Endodermal cell (in vitro differentiated cells): ENCODE measurements around the gene CNTRL. TPM values are rescaled to one million over a fixed set of nuclear protein-coding genes. Genes with fewer than 3 reads are reported as not detected.

Source experiments
- DNase-seq: peaks from one replicate; pipeline ENCODE4 v3.0.0-alpha.2; 2017
- H3K27ac ChIP-seq: 2 replicates; pipeline ENCODE4 v1.5.1; 2013; ENCODE audit warnings: mild to moderate bottlenecking, low read depth, low read length, moderate library complexity
- H3K27me3 ChIP-seq: 2 replicates; pipeline ENCODE4 v1.6.1; 2013; ENCODE audit warnings: mild to moderate bottlenecking, low read length, moderate library complexity; ENCODE audit not compliant: insufficient read depth, control insufficient read depth, poor library complexity, severe bottlenecking
- H3K36me3 ChIP-seq: 2 replicates; pipeline ENCODE4 v1.7.0; 2013; ENCODE audit warnings: mild to moderate bottlenecking, low read length, moderate library complexity; ENCODE audit not compliant: control insufficient read depth, insufficient read depth
- H3K4me1 ChIP-seq: one replicate; pipeline ENCODE4 v1.7.0; 2013; ENCODE audit warnings: low read length; ENCODE audit not compliant: control insufficient read depth, insufficient read depth
- H3K4me3 ChIP-seq: 2 replicates; pipeline ENCODE4 v1.5.1; 2013; ENCODE audit warnings: mild to moderate bottlenecking, low read length, moderate library complexity
- H3K9ac ChIP-seq: 2 replicates; pipeline ENCODE4 v1.6.1; 2013; ENCODE audit warnings: mild to moderate bottlenecking, low read length, moderate library complexity; ENCODE audit not compliant: poor library complexity, severe bottlenecking; ENCODE audit errors: extremely low read depth
- H3K9me3 ChIP-seq: 2 replicates; pipeline ENCODE4 v1.6.1; 2013; ENCODE audit warnings: mild to moderate bottlenecking, low read length, moderate library complexity; ENCODE audit not compliant: control insufficient read depth
- H3K27ac Mint-ChIP-seq: 2 replicates; pipeline ENCODE4 v1.8.0; 2020; ENCODE audit warnings: mixed read lengths
- H3K27me3 Mint-ChIP-seq: 2 replicates; pipeline ENCODE4 v1.8.0; 2021; ENCODE audit warnings: mild to moderate bottlenecking, mixed read lengths; ENCODE audit not compliant: insufficient read depth
- H3K36me3 Mint-ChIP-seq: 2 replicates; pipeline ENCODE4 v1.8.0; 2020; ENCODE audit warnings: low read depth, mixed read lengths
- H3K4me1 Mint-ChIP-seq: 2 replicates; pipeline ENCODE4 v1.8.0; 2020; ENCODE audit warnings: mixed read lengths
- H3K4me3 Mint-ChIP-seq: 2 replicates; pipeline ENCODE4 v1.8.0; 2020; ENCODE audit warnings: mild to moderate bottlenecking, moderate library complexity, mixed read lengths
- H3K9me3 Mint-ChIP-seq: 2 replicates; pipeline ENCODE4 v1.8.0; 2020; ENCODE audit warnings: mild to moderate bottlenecking, mixed read lengths
- WGBS, 2 experiments: methylation state at CpG; one replicate each; pipeline versions ENCODE4 v1.1.5 to v1.1.7; 2013; ENCODE audit warnings: missing lambda C conversion rate in 2 of 2, mixed read lengths in 1 of 2; ENCODE audit not compliant: insufficient coverage in 1 of 2, insufficient read length in 1 of 2; 5-methylcytosine and 5-hydroxymethylcytosine counted together
- total RNA-seq, 2 donors: library from RNA; stranded (reverse); fragmentation: NEBNext Ultra II Directional in 1 of 2; extraction: Animal tissue kit (Norgen Biotek cat#: 25700) in 1 of 2; gene quantifications; 2 replicates in 1 of 2; 3 replicates in 1 of 2; pipeline ENCODE4 v1.2.1, GENCODE V29; 2021
- TF ChIP-seq, protein P1 (sequence below): fragments of 200-600 bp; sonication (generic); conservative IDR thresholded peaks from 2 replicates; pipeline ENCODE4 v1.5.0; 2021; ENCODE audit warnings: antibody characterized with exemption, mild to moderate bottlenecking

The CNTRL gene
- total RNA-seq, 2 donors from 2014 or later, result 18.0 to 21.0 TPM

DNA sequence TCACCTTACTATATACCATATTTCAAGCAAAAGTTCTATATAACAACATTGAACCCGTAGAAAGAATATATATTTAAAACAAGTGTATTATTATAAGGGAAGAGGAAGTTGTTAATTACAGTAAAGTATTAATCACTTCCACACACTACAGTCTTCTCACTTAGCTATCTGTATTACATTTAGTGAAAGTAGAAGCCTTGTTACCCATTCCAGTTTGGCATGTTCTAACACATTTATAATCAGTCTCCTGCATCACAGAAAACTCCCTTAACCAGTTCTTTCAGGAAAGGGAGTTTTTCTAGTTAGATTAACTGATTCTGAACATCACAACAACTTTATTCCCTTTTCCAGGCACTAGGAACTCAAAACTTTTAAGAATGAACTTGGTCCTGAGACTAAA is 120.0 kb downstream of the CNTRL start:
- H3K9me3 ChIP-seq, result no peaks in the 10 kb centered on the region
- no peaks in the 10 kb centered on the region for H3K27me3 ChIP-seq
- no peak overlapping the region for H3K27ac ChIP-seq
- TF ChIP-seq, protein P1, sequence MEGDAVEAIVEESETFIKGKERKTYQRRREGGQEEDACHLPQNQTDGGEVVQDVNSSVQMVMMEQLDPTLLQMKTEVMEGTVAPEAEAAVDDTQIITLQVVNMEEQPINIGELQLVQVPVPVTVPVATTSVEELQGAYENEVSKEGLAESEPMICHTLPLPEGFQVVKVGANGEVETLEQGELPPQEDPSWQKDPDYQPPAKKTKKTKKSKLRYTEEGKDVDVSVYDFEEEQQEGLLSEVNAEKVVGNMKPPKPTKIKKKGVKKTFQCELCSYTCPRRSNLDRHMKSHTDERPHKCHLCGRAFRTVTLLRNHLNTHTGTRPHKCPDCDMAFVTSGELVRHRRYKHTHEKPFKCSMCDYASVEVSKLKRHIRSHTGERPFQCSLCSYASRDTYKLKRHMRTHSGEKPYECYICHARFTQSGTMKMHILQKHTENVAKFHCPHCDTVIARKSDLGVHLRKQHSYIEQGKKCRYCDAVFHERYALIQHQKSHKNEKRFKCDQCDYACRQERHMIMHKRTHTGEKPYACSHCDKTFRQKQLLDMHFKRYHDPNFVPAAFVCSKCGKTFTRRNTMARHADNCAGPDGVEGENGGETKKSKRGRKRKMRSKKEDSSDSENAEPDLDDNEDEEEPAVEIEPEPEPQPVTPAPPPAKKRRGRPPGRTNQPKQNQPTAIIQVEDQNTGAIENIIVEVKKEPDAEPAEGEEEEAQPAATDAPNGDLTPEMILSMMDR, result no peak
- no peak overlapping the region for H3K4me3 ChIP-seq
- DNase-seq, result no peak
- Mint-ChIP-seq H3K9me3 (no peaks in the 10 kb centered on the region), H3K27me3 (no peaks in the 10 kb centered on the region), H3K4me1 (peaks cover 35% of the 10 kb centered on the region), H3K27ac (no peak overlapping the region), H3K4me3 (no peak overlapping the region), H3K36me3 (no peaks in the 10 kb centered on the region)
- no peaks in the 10 kb centered on the region for H3K36me3 ChIP-seq
- no peak overlapping the region for H3K9ac ChIP-seq
- no CpG with 5 or more reads among the region's 1 CpG for WGBS, 2 experiments
- H3K4me1 ChIP-seq, result peaks cover 10% of the 10 kb centered on the region

DNA sequence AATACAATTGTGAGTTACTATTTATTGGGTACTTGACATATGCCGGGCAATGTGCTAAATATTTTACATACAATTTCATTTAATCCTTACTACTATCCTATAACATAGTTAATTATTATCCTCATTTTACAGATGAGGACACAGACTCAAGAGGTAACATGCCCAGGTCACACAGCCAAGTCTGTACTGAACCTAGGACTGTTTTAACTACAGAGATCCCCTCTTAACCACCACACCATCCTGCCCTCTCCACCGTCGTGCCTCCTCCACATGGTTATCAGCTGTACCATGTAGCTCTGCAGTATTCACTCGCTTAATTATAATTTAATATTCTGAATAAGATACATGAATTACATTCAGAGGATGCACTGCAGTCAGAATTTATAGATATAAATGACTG is 121.6 kb downstream of the CNTRL start:
- Mint-ChIP-seq H3K4me1 (peaks cover 46% of the 10 kb centered on the region), H3K4me3 (no peak overlapping the region), H3K36me3 (no peaks in the 10 kb centered on the region), H3K9me3 (no peaks in the 10 kb centered on the region), H3K27me3 (no peaks in the 10 kb centered on the region), H3K27ac (peak overlapping the region; percentile 44)
- 67 to 79% methylated on average over 1 to 3 of the region's 4 CpGs for WGBS, 2 experiments
- Histone ChIP-seq H3K27me3 (no peaks in the 10 kb centered on the region), H3K4me1 (peaks cover 10% of the 10 kb centered on the region), H3K36me3 (no peaks in the 10 kb centered on the region), H3K9ac (no peak overlapping the region), H3K9me3 (no peaks in the 10 kb centered on the region), H3K4me3 (no peak overlapping the region), H3K27ac (no peak overlapping the region)
- DNase-seq, result no peak
- TF ChIP-seq, protein P1, result no peak

DNA sequence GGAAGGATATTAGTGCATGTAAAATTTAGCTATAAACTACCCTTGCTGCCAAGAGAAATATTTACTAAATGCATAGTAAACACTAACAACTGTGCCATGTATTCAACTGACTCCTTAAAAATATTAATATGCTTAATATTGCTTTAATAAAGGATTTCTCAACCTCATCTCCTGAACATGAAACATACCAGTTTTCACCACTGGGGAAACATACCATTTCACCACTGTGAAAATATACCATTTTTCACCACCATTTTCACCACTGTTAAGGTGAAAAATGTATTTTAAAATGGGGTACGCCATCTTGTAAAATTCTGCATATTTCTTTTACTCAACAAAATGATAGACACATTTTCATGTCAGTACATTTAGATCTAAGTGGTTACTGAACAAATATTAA is 122.4 kb downstream of the CNTRL start:
- H3K4me1 ChIP-seq, result peaks cover 10% of the 10 kb centered on the region
- no peak overlapping the region for H3K27ac Mint-ChIP-seq
- no peaks in the 10 kb centered on the region for H3K9me3 Mint-ChIP-seq
- H3K36me3 ChIP-seq, result no peaks in the 10 kb centered on the region
- TF ChIP-seq, protein P1, result peak; percentile 30
- no peak overlapping the region for H3K4me3 Mint-ChIP-seq
- no peak overlapping the region for H3K9ac ChIP-seq
- DNase-seq, result no peak
- H3K27me3 ChIP-seq, result no peaks in the 10 kb centered on the region
- H3K36me3 Mint-ChIP-seq, result no peaks in the 10 kb centered on the region
- WGBS, 2 experiments, result 100% methylated on average over 1 of the region's 1 CpG
- H3K27me3 Mint-ChIP-seq, result no peaks in the 10 kb centered on the region
- H3K9me3 ChIP-seq, result no peaks in the 10 kb centered on the region
- H3K4me1 Mint-ChIP-seq, result peaks cover 46% of the 10 kb centered on the region
- no peak overlapping the region for H3K4me3 ChIP-seq
- H3K27ac ChIP-seq, result no peak overlapping the region
